ENCODE data around the gene OSCP1.

The OSCP1 gene

GRCh38 chr1:36420836-36421317, 29.4 kb downstream of the OSCP1 start:
- Histone ChIP-seq H3K36me3 (ENCODE audit: control insufficient read depth, insufficient read depth, low read length) (peaks cover 5% of the 10 kb centered on the region; the same call in 1 of the 2 replicates), H3K9ac (ENCODE audit: low read length) (no peak overlapping the region), H3K27ac (ENCODE audit: low read depth, low read length) (no peak overlapping the region), H3K4me1 (ENCODE audit: control insufficient read depth, insufficient read depth, low read length) (peaks cover 4% of the 10 kb centered on the region; the same call in 1 of the 2 replicates), H3K27me3 (ENCODE audit: control insufficient read depth, insufficient read depth, low read length) (no peaks in the 10 kb centered on the region), H3K4me3 (ENCODE audit: low read depth, low read length) (no peak overlapping the region), H3K9me3 (ENCODE audit: control insufficient read depth, insufficient read depth, low read depth, low read length) (no peaks in the 10 kb centered on the region)

GRCh38 chr1:36420409-36420808, 29.8 kb downstream of the OSCP1 start:
- Histone ChIP-seq H3K27me3 (ENCODE audit: control insufficient read depth, insufficient read depth, low read length) (no peaks in the 10 kb centered on the region), H3K4me1 (ENCODE audit: control insufficient read depth, insufficient read depth, low read length) (peaks cover 4% of the 10 kb centered on the region; the same call in 1 of the 2 replicates), H3K36me3 (ENCODE audit: control insufficient read depth, insufficient read depth, low read length) (peaks cover 5% of the 10 kb centered on the region; the same call in 1 of the 2 replicates), H3K27ac (ENCODE audit: low read depth, low read length) (no peak overlapping the region), H3K4me3 (ENCODE audit: low read depth, low read length) (no peak overlapping the region), H3K9ac (ENCODE audit: low read length) (no peak overlapping the region), H3K9me3 (ENCODE audit: control insufficient read depth, insufficient read depth, low read depth, low read length) (no peaks in the 10 kb centered on the region)

GRCh38 chr1:36419569-36419968, 30.7 kb downstream of the OSCP1 start:
- Histone ChIP-seq H3K4me1 (ENCODE audit: control insufficient read depth, insufficient read depth, low read length) (peaks cover 4% of the 10 kb centered on the region; the same call in 1 of the 2 replicates), H3K4me3 (ENCODE audit: low read depth, low read length) (no peak overlapping the region), H3K27ac (ENCODE audit: low read depth, low read length) (no peak overlapping the region), H3K36me3 (ENCODE audit: control insufficient read depth, insufficient read depth, low read length) (peaks cover 5% of the 10 kb centered on the region; the same call in 1 of the 2 replicates), H3K9ac (ENCODE audit: low read length) (no peak overlapping the region), H3K27me3 (ENCODE audit: control insufficient read depth, insufficient read depth, low read length) (no peaks in the 10 kb centered on the region), H3K9me3 (ENCODE audit: control insufficient read depth, insufficient read depth, low read depth, low read length) (no peaks in the 10 kb centered on the region)

GRCh38 chr1:36419140-36419539, 31.1 kb downstream of the OSCP1 start:
- Histone ChIP-seq H3K27ac (ENCODE audit: low read depth, low read length) (no peak overlapping the region), H3K9me3 (ENCODE audit: control insufficient read depth, insufficient read depth, low read depth, low read length) (no peaks in the 10 kb centered on the region), H3K27me3 (ENCODE audit: control insufficient read depth, insufficient read depth, low read length) (no peaks in the 10 kb centered on the region), H3K4me1 (ENCODE audit: control insufficient read depth, insufficient read depth, low read length) (peaks cover 4% of the 10 kb centered on the region; the same call in 1 of the 2 replicates), H3K4me3 (ENCODE audit: low read depth, low read length) (no peak overlapping the region), H3K9ac (ENCODE audit: low read length) (no peak overlapping the region), H3K36me3 (ENCODE audit: control insufficient read depth, insufficient read depth, low read length) (peaks cover 5% of the 10 kb centered on the region; the same call in 1 of the 2 replicates)

- H3K36me3 ChIP-seq (ENCODE audit: control insufficient read depth, insufficient read depth, low read length): peaks cover 5% of the 10 kb centered on the region; the same call in 1 of the 2 replicates
- no peak overlapping the region for H3K27ac ChIP-seq (ENCODE audit: low read depth, low read length)
- no peak overlapping the region for H3K9ac ChIP-seq (ENCODE audit: low read length)
- no peaks in the 10 kb centered on the region for H3K27me3 ChIP-seq (ENCODE audit: control insufficient read depth, insufficient read depth, low read length)
- no peaks in the 10 kb centered on the region for H3K9me3 ChIP-seq (ENCODE audit: control insufficient read depth, insufficient read depth, low read depth, low read length)
- no peak overlapping the region for H3K4me3 ChIP-seq (ENCODE audit: low read depth, low read length)
- peaks cover 4% of the 10 kb centered on the region; the same call in 1 of the 2 replicates for H3K4me1 ChIP-seq (ENCODE audit: control insufficient read depth, insufficient read depth, low read length)
Observed at GRCh38 chr1:36417931-36418330, 32.3 kb downstream of the OSCP1 start.

GRCh38 chr1:36415661-36416326, 34.5 kb downstream of the OSCP1 start:
- Histone ChIP-seq H3K4me3 (ENCODE audit: low read depth, low read length) (no peak overlapping the region), H3K9me3 (ENCODE audit: control insufficient read depth, insufficient read depth, low read depth, low read length) (no peaks in the 10 kb centered on the region), H3K9ac (ENCODE audit: low read length) (no peak overlapping the region), H3K36me3 (ENCODE audit: control insufficient read depth, insufficient read depth, low read length) (no peaks in the 10 kb centered on the region), H3K27me3 (ENCODE audit: control insufficient read depth, insufficient read depth, low read length) (no peaks in the 10 kb centered on the region), H3K4me1 (ENCODE audit: control insufficient read depth, insufficient read depth, low read length) (peaks cover 4% of the 10 kb centered on the region; the same call in 1 of the 2 replicates), H3K27ac (ENCODE audit: low read depth, low read length) (no peak overlapping the region)

- peaks cover 3% of the 10 kb centered on the region; the same call in 1 of the 2 replicates for H3K36me3 ChIP-seq (ENCODE audit: control insufficient read depth, insufficient read depth, low read length)
- H3K9me3 ChIP-seq (ENCODE audit: control insufficient read depth, insufficient read depth, low read depth, low read length): no peaks in the 10 kb centered on the region
- H3K4me3 ChIP-seq (ENCODE audit: low read depth, low read length): no peak overlapping the region
- H3K27me3 ChIP-seq (ENCODE audit: control insufficient read depth, insufficient read depth, low read length): no peaks in the 10 kb centered on the region
- no peak overlapping the region for H3K9ac ChIP-seq (ENCODE audit: low read length)
- H3K4me1 ChIP-seq (ENCODE audit: control insufficient read depth, insufficient read depth, low read length): no peaks in the 10 kb centered on the region
- H3K27ac ChIP-seq (ENCODE audit: low read depth, low read length): no peak overlapping the region
Observed at GRCh38 chr1:36414384-36414783, 35.9 kb downstream of the OSCP1 start.

- Histone ChIP-seq H3K4me3 (ENCODE audit: low read depth, low read length) (no peak overlapping the region), H3K27ac (ENCODE audit: low read depth, low read length) (no peak overlapping the region), H3K36me3 (ENCODE audit: control insufficient read depth, insufficient read depth, low read length) (peaks cover 11% of the 10 kb centered on the region; the same call in 1 of the 2 replicates), H3K27me3 (ENCODE audit: control insufficient read depth, insufficient read depth, low read length) (no peaks in the 10 kb centered on the region), H3K9me3 (ENCODE audit: control insufficient read depth, insufficient read depth, low read depth, low read length) (no peaks in the 10 kb centered on the region), H3K9ac (ENCODE audit: low read length) (no peak overlapping the region), H3K4me1 (ENCODE audit: control insufficient read depth, insufficient read depth, low read length) (no peaks in the 10 kb centered on the region)
Observed at GRCh38 chr1:36411674-36412648, 38.3 kb downstream of the OSCP1 start.

GRCh38 chr1:36408479-36408878, 41.8 kb downstream of the OSCP1 start:
- H3K27ac ChIP-seq (ENCODE audit: low read depth, low read length): no peak overlapping the region
- no peaks in the 10 kb centered on the region for H3K27me3 ChIP-seq (ENCODE audit: control insufficient read depth, insufficient read depth, low read length)
- H3K36me3 ChIP-seq (ENCODE audit: control insufficient read depth, insufficient read depth, low read length): peaks cover 12% of the 10 kb centered on the region; the same call in 1 of the 2 replicates
- H3K4me1 ChIP-seq (ENCODE audit: control insufficient read depth, insufficient read depth, low read length): no peaks in the 10 kb centered on the region
- H3K9ac ChIP-seq (ENCODE audit: low read length): no peak overlapping the region
- H3K4me3 ChIP-seq (ENCODE audit: low read depth, low read length): no peak overlapping the region
- no peaks in the 10 kb centered on the region for H3K9me3 ChIP-seq (ENCODE audit: control insufficient read depth, insufficient read depth, low read depth, low read length)

GRCh38 chr1:36406440-36406839, 43.8 kb downstream of the OSCP1 start:
- Histone ChIP-seq H3K9ac (ENCODE audit: low read length) (no peak overlapping the region), H3K27ac (ENCODE audit: low read depth, low read length) (no peak overlapping the region), H3K36me3 (ENCODE audit: control insufficient read depth, insufficient read depth, low read length) (peaks cover 12% of the 10 kb centered on the region; the same call in 1 of the 2 replicates), H3K27me3 (ENCODE audit: control insufficient read depth, insufficient read depth, low read length) (no peaks in the 10 kb centered on the region), H3K4me3 (ENCODE audit: low read depth, low read length) (no peak overlapping the region), H3K9me3 (ENCODE audit: control insufficient read depth, insufficient read depth, low read depth, low read length) (no peaks in the 10 kb centered on the region), H3K4me1 (ENCODE audit: control insufficient read depth, insufficient read depth, low read length) (peaks cover 6% of the 10 kb centered on the region; the same call in 1 of the 2 replicates)
